Activated CD4-positive, alpha-beta T cell treated with anti-CD3 and anti-CD28 coated beads, Interleukin-10, Interleukin-2, amounts not matched to agents 100 ng/mL and 50 ng/mL, durations not matched to agents 16 hours and 8 hours (primary cell): ENCODE results near the gene TRPM3.
A peak's percentile ranks its signal among the peaks of the same experiment; 100 is the strongest.

Source experiments
- DNase-seq: peaks from one replicate; pipeline ENCODE4 v3.0.0-alpha.2; 2020

Gene TRPM3

DNA sequence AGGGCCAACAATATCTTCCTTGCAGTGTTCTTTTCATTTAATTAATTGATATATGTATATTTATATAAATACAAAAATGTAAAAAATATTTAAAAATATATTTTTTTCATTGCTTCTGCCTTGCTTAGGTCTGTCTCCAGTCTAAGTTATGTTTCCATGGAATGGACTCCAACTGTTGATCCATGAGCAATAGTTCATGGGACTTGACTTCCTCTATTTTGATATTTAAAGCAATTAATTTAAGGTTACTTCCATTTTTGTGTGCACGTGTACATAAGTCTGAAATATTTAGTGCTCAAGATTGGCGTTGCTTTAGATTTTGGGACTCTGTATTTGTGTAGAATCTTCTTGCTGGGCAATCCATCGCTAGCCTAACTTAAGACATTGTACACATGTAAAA lies 551.6 kb downstream of the TRPM3 start:
- no peak for DNase-seq

DNA sequence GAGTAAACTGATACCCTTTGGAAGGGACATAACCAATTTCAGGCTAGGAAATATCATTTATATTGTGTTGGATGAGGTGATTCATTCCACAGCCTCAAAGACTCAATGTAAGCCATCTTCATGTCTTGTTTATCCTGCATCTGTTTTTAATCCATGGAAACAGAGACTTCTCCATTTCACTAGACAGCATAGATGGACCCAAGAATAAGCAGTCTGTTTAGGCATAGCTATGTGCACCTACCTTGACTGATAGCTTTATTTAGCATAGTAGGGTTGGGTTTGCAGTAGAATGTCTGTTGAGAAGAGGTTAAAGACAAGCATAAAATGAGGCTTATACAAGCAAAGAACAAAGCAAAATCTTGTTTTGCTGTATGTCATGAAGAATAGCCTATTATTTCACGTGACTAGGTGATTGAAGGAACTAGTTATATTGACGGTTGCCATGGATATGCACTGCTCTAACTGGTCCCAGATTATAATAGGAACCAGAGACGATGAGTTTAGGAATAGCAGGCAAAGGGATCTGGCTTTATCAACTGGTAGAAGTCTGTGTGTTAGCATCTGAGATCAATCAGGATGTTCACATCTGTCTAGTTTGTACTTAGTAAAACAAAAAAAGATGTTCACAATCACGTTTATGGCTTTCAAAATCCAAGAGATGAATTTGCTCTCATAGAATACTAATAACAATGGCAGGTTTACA lies 552.2 kb downstream of the TRPM3 start:
- DNase-seq, result no peak

DNA sequence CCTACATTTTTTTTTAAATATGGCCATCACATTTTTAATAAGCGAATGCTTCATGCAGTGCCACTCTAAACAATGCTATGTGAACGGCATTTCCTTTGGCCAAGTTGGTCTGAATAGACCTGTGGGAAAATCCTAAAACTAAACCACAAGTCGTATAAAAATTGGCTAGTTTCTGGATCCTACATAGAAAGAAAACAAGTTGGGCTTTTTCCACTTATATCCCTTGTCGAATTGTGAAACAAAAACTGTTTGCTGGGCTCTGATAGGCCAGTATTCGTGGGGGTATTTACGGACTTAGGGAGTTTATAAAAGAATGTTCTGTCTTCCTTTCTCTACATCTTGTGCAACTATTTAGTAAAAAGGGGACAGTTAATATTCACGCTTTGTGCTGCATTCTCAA lies 553.9 kb downstream of the TRPM3 start:
- DNase-seq, result no peak

DNA sequence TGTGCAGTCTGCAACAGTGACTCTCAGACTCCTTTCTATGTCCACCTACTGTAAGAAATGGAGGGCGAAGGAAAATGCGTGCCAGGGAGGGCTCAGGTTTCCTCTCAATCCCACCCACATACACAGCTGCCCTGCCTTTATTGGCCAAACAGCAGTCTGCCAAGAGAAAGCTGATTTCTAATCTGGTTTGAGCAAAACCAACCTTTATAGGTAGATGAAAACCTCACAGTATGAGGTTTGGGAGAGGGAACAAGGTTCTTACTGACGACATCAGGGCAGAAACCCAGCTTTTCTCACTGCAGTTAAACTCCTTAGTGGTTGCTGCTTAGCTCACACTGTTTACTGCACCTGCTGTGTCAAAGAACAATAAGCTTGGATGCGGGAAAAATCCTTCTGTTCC lies 554.7 kb downstream of the TRPM3 start:
- DNase-seq, result no peak

DNA sequence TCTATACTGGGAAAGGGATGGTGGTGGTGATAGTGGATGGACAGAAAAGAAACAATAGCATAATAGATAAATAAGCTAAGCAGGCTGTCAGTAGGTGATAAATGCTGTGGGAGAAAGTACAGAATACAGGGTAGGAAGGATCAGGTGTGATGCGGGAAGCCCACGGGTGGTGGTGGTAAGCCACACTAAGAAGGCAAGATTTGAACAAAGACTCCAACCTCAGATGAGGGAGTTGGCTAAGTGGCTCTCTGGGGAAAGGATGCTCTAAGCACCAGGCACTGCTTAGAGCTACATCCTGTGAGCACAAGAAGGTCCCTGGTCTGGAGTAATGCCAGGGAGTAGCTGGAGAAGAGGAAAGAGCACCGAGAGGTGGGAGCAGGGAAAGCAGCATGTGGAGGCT lies 555.4 kb downstream of the TRPM3 start:
- no peak for DNase-seq

DNA sequence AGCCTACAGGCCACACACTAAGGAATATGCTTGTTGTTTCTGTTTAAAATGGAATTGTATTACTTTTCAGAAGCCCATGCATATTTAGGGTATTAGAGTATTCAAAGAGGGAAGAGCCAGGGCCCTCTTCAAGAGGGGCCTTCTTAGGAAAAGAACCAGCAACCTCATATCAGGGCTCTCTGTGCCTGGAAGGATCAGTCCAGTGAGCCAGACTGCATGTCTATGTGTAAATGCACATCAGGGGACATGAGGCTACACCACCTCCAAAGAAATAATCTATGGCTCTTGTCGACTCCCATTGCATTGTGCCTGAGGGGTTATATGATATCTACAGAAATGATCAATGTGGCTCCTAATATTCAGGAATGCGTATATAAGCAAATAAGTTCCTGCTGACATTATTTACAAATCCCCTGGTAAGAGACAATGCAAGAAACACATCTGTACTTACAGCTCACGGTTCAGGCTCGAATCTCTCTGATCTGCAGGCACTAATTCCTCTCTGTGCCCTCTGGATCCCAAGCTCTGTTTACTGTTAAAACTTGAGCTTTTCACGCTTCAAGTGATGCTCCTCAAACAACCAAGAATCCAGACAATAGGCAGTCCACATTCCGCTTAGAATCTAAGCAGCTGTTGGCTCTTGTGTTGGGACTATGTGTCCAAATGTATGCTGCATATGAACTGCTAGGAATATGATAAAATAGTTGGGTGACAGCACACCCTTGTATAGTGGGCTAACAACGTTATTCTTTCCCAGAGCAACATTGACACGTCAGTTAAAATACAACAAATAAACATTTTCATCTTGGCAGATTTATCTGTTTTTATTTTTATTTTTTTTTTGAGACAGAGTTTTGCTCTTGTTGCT lies 556.7 kb downstream of the TRPM3 start:
- DNase-seq, result no peak

DNA sequence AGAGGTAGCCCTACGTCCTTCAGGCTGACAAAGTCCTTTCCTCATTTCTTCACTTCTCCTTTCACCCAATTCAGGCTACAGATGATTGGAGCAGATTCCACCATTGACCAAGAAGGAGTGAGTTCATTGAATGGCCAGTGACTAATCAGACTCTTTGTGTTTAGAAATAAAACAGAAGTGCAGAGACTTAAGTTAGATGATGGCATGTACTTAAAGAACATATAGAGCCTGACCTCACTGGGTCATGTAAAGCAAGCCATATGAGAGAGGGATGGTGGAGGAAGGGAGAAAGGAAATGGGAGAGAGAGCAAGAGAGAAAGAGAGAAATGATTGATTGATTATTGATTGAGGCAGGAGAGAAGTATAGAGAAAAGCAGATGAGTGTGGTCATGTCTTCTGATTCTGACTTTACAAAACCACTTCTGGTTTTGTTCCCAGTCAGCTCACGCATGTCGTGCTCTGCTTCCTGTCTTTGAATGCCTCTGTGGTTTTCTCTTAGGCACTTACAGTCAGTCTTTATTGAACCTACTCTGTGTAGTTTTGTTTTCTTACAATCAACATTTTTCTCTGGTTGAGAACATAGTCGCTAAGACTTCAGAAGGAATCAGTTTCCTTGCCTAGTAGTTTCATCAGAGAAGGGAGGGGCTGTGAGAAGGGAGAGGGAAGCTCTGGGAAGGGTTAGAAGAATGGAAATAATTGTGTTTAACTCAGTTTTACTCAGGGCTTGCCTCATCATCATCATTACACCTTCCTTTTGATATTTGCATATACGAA lies 557.8 kb downstream of the TRPM3 start:
- peak; percentile 93 for DNase-seq

DNA sequence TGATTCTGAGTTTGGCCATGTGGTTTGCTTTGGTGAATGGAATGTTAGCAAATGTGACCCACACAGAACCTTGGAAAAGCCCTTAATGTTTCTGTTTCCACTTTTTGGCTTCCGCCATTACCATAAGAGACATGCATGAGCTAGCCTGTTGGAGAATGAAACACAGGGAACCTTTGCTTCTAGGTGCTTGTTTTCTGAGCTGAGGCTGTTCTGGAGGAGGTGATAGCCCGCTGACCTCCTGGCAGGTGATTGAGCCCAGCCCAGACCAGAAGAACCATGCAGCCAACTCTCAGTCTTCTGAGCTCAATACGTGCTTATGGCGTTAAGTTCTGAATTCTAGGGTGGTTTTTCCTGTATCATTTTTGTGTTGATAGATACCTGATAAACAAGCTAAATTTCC lies 558.4 kb downstream of the TRPM3 start:
- DNase-seq, result no peak

DNA sequence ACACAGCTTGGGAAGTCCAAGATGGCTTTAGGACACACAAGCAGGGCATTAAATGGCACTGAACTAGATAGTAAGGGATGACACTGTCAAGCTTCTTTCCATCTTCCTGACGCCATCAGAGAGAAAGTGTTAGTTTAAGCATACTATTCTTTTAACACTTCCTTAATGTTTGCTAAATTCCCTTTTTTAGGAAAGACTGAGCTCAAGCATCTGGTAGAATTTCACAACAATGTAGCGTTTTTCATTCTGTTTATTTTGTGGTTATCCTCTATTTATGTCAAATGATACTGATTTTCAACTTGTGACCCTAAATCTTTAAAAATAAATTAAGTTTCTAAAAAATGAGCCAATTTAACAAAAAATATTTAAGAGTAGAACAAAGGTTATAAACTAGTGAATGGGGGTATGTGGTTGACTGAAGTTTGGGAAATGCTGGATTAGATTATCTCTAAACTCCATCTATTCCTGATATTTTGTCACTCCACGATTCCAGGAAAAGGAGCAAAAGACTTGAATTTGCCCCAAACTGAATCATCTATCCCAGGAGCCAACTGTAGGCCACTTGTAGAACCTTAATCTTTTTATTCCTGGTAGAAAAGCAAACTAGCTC lies 559.5 kb downstream of the TRPM3 start:
- DNase-seq, result no peak

DNA sequence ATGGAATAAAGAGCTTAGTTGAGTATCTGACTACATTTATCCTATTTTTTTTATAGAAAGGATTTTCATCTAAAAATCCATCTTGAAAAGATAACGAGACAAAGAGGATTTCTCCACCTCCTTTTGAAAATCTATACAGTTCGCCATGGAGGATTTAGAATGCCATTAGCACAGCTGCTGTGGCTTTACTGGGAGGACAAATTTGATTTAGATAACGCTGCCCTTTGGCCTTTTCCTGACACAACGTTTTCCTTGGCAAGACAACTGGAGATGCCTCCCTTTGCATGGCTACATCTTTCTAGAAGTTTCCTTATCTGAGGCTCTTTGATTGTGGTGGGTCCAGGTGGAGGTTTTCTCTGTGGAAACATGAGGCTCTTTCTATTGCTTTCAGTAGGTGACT lies 560.3 kb downstream of the TRPM3 start:
- DNase-seq, result no peak

DNA sequence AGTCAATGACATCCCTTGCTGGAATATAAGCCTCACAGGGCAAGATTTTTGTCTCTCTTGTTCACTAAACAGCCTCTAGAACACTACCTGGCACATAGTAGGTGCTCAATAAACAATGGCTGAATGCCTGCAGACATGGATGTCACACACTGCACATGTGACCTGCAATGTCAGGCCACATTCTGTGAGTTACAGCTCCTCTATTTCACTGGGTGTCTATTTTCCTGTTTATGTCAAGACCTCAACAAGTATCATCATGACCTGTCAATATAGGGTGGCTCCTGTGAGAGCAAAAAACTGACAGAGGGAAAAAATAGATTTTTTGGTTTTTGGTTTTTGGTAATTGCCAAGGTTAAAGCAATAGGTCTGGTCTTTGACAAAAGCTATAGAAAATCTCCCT lies 562.3 kb downstream of the TRPM3 start:
- no peak for DNase-seq

DNA sequence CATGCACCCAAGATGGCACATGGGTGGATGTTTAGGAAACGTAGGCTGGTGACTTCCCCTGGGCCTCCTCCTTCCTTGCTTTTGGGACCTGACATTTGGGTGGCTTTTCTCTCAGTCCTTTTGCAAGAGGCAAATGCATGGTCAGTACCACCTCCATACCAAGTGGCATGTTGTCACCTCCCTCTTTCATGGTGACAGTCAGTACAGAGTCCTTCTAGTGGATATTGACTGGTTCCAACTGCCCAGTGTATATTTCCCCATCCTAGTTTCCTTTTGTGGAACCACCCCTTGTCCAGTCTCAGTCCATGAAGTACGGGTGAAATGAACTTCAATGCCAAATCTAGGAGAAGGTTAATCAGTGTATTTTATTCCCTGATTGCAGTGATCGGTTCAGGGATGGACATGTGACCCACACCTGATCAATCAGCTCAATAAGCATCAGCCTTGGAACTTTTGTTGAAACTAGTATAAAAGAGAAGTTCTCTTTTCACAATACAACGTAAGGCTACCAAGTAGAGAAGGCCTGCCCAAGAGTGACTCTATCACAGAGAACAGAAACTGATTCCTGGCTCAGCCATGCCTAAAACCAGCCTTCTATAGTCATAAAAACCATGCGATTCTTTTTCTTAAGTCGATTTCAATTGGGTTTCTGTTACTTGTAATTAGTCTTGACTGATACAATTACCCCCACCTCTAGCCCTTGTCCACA lies 563.6 kb downstream of the TRPM3 start:
- no peak for DNase-seq

DNA sequence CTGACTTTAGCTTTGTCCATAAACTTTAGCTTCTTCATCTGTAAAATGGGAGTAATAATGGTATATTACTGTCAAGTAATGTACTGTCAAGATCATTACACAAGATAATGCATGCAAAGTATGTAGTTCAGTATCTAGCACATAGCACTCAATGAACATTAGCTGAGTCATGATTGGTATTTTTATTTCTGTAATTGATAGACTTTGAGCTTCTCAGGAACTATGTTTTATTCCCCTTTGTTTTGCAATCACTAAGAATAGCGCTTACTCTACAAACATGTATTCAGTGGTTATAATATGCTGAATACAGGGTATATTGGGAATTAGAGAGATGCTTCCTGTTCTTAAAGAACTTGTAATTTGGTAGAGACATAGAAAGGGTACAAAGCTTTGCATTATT lies 564.6 kb downstream of the TRPM3 start:
- no peak for DNase-seq

DNA sequence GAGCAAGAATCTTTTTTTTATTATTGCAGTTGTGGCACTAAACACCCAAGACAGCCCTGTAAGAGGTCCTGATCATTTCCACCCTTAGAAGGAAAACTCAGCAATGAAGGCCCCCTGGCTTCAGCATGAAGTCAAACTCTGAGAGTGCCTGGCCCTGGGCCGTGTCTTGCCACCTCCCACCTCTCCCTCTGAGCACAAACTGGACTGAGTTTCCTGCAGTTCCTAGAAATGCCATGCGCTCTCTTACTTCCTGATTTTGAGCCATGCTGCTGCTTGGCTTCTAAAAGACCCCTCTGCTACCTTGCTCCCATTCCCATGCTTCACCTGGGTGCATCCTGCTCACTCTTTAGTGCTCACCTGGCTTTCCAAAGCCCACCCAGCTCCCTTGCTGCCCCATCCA lies 566.5 kb downstream of the TRPM3 start:
- no peak for DNase-seq

DNA sequence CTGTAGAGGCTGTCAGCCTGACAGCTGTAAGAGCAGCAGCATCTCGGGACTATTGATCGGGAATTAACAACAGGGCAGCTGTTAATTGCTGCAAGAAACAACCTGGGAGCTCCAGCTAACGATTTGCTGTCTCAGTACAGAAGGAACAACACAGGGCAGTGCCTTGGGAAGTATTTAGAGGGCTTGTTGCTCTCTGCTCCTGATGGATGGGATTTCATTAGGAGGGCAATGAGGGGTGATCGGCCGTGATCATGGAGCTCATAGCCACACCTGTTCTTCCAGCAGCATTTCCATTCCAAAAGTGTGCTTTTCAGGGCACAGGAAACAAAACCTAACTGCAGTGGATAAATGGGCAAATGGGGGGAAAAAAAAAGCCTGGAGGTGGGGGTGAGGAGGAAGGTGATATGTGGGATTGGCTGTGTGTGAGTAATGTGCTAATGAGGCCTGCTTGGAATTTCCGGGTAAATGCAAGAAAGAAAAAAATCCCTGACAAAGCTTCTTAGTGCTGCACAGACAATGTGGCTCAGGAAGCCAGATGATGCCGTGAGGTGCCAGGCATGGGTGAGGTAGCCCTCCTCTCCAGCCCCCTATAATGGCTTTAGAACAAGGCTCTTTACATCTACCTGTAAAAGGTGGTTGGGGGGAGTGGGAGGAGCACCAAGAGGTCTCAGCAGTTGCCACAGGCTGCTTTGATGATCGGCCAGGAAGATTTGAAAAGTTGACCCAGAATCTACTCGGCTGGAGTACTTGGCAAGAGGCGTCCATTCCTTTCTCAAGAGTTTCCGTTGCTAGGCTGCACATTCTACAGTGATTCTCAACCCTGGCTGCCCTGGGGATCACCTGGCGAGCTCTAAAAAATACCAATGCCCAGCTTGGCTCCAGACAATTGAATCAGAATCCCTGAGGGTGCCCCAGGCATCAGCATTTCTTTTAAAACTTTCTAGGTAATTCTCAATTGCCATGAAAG lies 567.4 kb downstream of the TRPM3 start:
- no peak for DNase-seq

DNA sequence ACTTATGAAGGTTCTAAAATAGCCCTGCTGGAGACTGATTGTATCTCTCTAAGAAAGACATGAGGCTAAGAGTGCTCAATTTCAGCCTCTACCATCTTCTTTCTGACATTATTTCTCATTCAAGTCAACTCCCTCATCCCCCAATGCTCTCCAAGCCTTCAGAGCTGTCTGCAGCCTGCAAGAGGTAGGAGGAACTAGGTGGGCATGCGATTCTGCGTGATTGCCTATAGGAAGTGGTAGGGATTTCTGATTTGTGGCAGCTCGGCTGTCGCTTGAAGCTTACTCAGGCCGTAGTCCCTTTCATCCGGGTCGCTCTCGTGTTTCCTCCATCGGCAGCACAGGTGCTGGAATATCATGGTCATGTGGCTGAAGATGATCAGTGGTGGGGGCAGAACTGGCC lies 568.9 kb downstream of the TRPM3 start:
- DNase-seq, result no peak

DNA sequence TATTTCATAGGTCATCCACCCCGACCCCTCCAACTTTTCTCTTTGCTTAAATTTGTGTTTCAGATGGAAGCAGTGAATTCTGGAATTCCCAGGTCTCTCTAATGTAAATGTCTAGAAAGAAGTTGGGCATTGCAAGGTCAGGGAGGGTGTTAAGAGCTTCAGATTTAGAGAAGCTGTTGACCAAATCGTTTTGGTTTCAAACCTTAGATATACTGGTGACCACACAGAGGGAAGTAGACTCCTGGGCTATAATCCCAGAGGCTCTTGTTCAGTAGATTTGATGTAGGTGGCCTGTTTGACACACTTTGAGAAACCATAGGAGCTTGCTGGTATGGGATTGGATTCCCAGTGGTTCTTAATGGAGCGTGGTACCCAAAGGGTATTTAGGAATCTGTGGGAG lies 569.6 kb downstream of the TRPM3 start:
- DNase-seq, result no peak

DNA sequence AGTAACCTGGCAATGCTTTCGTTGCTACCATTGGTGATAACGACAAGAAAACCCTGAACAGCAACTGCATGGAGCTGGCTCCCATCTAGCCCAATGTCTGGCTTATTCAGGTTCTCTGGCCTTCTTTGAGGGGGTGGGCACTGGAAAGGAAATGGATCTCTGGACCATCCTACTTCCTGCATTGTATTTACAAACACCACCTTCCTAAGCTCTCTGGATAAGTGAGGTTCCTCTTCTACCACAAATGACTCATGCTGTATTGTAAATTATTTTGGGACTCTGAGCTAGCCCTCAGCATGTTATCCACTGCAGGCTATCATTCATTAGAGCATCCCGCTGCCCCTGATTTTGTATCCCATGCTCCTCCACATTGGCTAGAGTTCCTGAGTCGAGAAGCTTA lies 570.0 kb downstream of the TRPM3 start:
- no peak for DNase-seq

DNA sequence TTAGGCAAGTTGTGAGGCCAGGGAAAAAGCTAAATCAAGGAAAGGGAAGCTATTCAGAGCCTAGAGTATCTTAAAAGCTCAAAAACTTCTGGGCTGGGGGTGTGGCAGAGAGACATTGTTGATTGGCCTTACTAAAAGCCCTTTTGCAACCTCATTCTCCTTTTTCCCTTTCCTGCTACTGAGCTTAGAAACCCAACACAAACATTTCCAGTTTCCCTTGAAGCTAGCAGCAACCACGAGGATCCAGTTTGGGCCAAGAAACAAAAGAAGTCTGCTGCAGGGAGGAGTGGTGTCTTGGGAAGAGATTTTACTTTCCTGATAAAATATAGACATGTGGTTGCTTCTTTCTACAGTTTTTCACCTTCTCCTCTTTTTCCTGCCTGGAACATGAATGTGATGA lies 571.5 kb downstream of the TRPM3 start:
- DNase-seq, result no peak

DNA sequence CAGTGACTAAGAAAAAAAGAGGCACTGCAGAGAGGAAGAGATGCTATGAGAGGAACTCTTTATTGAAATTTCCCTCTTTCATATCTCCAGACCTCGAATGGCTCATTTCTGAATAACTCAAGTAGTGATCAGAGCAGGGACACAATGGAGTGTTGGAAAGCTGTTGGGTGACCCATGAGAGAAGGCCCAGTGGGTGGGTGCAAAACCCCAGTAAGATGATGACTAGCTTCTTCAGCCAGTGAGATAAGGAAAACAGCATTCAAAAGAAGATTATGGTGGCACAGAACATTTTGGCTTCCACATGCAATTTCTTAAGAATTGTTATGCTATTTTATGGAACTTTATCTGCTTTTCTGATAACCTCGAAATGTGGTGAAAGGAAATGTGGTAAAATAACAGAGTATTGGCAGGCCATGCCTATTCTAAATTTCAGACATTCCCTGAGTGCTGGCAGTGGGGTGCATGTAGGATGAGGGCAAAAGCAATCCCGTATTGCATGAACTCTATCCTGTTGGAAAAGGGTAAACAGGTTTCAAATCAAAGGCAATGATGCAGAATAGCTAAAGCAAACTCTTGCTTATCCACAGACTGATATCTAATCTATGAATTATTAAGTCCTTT lies 579.0 kb downstream of the TRPM3 start:
- DNase-seq, result no peak

DNA sequence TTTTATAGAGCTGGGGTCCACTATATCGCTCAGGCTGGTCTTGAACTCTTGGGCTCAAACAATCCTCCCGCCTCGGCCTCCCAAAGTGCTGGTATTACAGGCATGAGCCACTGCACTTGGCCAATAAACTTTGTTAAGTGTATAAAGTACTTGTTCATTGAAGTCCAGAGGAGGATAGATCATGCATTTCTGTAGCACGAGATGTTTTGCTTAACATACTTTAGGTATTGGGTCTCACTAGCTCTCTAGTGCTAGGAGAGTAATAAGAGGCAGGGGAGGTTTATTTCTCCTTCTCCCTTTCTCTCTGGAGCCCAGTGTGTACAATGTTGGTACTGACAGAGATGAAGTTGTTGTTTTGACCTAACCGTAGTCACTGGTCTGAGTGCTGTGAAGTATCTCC lies 581.4 kb downstream of the TRPM3 start:
- DNase-seq, result no peak
